GM19023 (cell line): ENCODE data around the gene SIRT7.

Experiments
- ATAC-seq: cut with Tn5 transposase; IDR thresholded peaks from one replicate; pipeline ENCODE4 v1.9.1; 2021; ENCODE audit warnings: mild to moderate bottlenecking, moderate library complexity; ENCODE audit not compliant: unreplicated experiment

Gene SIRT7

GRCh38 chr17:81917565-81918332 lies at the start of gene SIRT7:
TSS of gene SIRT7 (minus strand) at chr17:81918176. CDS start at chr17:81918131, 45 bp downstream.
- ATAC-seq = no peak

- no peak for ATAC-seq
Measured at GRCh38 chr17:81967244-81967532, 49.2 kb upstream of the SIRT7 start.

- ATAC-seq = no peak
Measured at GRCh38 chr17:81966343-81967243, 48.6 kb upstream of the SIRT7 start.

GRCh38 chr17:81964081-81964849 lies 46.3 kb upstream of the SIRT7 start:
- ATAC-seq = no peak

- ATAC-seq = no peak
Measured at GRCh38 chr17:81962499-81963441, 44.8 kb upstream of the SIRT7 start.

- no peak for ATAC-seq
Measured at GRCh38 chr17:81961521-81962498, 43.8 kb upstream of the SIRT7 start.

GRCh38 chr17:81961087-81961511 lies 43.1 kb upstream of the SIRT7 start, which contains the start of gene NOTUM:
TSS of gene NOTUM (minus strand) at chr17:81961187. CDS start at chr17:81960909, 278 bp downstream.
- ATAC-seq = no peak

GRCh38 chr17:81960130-81960958 lies 42.4 kb upstream of the SIRT7 start:
- ATAC-seq = no peak

GRCh38 chr17:81959362-81960129 lies 41.6 kb upstream of the SIRT7 start:
- peak; percentile 62 for ATAC-seq

GRCh38 chr17:81958633-81959342 lies 40.8 kb upstream of the SIRT7 start:
- no peak for ATAC-seq

GRCh38 chr17:81957691-81958432 lies 39.9 kb upstream of the SIRT7 start:
- ATAC-seq = no peak

- ATAC-seq = no peak
Measured at GRCh38 chr17:81956607-81957589, 38.9 kb upstream of the SIRT7 start.

GRCh38 chr17:81955756-81956544 lies 38.0 kb upstream of the SIRT7 start:
- no peak for ATAC-seq
